ENCODE measurements around the gene MYRF.
A peak's percentile ranks its signal among the peaks of the same experiment; 100 is the strongest.

MYRF gene

DNA sequence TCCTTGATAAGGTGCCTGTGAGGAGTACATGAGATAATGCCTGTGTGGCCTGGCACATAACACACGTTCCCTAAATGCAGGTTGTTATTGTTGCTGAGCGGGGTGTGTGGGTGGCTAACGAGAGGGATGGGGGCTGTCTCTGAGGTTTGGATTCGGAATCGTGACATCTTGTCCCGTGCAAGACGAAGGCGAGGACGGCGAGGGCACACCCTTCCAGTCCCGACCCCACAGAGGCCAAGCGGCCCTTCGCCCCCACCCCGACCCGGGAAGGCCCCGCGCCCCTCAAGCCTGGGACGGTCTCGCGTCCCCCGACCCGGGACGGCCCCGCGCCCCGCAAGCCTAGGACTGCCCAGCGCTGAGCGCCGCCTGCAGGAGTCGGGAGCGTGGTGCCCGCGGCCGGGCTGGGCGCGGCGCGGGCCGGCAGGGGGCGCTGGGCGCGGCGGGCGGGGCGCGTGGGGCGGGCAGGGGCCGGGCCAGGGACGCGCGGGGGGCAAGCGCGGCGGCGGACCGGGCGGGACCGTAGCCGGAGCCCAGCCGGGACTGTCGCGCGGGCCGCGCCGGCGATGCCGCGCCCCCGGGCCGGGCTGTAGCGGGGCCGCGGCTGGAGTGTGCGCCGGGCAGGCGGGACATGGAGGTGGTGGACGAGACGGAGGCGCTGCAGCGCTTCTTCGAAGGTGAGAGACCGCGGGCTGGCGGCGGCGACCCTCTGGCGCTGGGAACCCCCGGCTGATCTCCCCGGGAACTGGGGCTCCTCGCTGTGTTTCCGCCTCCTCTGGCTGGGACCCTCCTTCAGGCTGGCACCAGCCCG is at the start of gene MYRF:
TSS of gene MYRF (plus strand) at position 520 of the 808 bp plus-strand sequence. CDS start at position 629, 109 bp downstream.
- peak; percentile 55 to 65 for DNase-seq

DNA sequence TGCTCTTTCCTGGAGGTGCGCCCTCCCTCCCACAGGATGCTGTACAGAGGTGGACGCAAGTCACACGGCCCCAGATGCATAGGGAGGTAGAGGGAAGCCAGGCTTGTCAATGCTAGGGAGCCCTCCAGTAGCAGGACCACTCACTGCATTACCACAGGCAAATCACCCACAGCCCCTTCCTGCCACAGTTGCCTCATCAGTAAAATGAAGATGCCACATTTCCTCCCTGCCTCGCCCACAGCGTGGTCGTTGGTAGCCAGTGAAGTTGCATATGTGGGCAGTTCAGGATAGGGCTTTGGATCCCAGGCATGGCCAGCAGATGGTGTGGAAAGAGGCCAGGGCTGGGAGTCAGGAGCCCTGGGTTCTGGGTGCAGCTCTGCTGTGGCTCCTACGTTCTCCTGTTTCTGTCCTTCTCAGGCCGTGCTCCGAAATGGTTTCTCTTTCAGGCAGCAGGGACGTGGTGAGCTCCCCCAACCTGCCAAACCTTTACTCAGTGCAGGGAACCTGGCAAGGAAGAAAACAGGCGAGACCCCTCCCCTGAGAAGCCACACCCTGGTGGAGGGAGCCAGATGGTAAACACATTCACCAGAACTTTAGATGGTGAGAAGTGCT is 49.6 kb upstream of the MYRF start:
- no peak for DNase-seq

DNA sequence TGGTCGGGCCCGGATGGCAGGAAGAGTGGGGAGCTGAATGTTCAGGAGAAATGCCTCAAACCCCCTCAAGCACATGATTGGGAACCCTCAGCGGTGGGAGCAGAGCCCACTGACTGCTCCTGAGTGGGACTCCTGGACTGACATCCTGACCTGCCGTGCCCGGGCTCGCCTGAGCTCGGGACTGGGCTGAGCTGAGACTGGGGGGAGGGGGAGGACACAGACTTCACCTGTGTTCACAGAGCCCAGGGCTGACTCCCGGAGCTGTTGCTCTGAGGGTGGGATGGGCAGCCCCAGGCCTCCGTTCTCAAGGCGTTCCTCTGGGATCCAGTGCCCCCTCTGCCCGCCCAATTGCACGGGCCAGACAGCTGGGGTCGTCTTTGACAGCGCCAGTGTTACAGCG is 47.6 kb upstream of the MYRF start:
- no peak for DNase-seq

DNA sequence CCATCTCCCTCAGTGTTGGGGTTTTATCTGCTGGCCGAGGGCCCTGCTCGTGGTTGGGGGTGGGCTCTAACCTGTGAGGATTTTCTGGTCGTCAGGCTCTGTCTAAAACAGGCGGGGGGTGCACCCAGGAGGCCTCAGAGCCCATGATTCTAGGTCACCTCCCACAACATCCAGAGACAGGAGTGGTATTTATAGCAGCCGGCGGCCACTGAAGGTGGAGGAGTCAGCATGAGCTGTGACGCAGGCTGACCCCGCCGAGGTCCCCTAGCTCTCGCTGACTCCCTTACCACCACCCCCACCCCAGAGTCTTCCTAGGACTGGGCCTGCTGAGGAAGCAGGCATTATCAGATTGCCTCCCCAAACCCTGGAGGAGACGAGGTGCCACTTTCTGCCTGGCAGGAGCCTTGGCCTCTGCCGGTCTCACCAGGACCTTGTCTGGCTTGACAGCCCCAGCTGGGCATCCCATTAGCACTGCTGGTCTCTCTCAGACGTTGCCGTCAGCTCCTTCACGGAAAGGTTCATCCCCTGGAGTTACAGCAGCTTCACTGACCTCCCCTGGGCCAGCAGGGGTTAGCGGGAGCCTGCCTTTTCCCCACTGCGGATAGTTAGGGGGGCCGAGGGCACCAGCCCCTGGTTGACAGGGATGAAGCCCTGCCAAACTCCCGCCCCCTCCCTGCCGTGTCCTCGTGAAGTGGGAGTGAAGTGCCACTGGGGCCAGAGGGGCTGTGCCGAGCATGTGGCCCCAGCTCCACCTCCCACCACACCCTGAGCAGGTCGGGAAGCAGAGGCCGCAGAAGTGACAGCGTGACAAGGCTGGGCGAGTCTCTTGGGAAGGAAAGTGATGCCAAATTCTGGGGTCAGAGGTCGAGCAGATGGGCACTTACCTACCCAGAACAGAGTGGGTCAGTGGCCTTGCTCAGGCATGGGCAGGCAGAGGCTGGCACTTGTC is 45.7 kb upstream of the MYRF start:
- DNase-seq, result no peak

DNA sequence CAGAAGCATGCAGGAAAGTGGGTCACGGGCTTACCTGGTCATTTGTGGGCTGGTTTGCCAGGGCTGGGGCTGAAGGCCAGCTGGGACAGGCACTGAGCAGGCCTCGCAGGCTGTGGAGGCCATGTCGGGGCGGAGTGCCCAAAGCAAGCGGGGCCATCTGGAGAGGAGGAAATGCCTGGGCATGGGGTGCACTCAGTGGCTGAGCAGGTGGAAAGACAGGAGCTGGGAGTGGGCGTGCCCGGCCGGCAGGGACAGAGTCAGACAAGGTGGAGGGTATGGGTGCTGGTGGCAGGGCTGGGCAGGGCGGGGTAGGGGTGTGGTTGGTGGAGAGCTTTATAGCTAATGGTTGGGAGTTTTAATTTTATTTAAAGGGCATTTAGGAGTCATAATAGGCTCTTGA is 44.9 kb upstream of the MYRF start:
- DNase-seq, result no peak

DNA sequence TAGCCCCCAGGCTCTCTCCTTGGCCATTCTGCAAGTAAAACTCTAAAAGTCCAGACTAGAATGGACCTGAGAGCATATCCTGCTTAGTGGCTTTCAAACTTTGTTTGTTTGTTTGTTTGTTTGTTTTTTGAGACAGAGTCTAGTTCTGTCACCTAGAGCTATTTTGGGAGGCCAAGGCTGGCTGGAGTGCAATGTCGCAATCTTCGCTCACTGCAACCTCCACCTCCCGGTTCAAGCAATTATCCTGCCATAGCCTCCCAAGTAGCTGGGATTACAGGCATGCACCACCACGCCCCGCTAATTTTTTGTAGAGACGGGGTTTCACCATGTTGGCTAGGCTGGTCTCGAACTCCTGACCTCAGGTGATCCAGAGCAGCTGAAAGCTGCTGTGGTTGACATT is 43.3 kb upstream of the MYRF start:
- no peak for DNase-seq

DNA sequence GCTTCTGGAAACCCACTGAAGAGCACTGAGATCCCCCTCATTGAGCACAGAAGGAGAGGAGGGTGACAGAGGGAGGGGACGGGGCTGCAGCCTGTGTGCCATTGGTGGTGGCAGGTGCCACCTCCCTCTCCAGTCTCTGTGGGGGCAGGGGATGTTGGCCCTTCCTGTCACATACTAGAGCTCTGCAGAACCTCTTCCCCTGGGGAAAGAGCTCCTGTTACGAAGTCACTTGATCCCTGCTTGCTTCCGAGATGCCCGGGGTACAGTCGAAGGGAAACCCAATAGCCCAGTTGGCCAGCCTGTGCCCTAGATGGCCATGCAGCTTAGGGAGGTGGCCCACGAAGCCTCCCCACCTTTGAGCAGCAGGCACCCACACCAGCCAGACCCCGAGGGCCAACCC is 42.9 kb upstream of the MYRF start:
- no peak for DNase-seq

DNA sequence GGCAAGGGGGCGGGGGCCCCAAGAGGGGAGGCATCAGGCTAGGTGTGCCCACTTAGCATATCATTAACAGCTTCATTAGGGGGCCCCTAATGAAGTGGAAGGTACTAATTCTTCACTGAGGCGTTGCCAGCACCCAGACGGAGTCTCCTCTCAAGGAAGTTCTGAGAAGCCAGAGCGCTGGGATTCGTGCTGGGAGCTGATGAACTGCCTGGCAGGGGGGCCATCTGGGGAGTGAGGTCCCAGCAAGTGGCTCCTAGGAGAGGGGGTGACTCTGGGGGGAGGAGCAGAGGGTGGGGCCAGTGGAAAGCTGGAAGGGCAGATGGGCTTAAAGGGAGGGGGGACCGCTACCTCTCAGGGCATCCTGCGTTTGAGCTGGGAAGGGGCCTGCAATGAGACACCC is 42.4 kb upstream of the MYRF start:
- no peak for DNase-seq

DNA sequence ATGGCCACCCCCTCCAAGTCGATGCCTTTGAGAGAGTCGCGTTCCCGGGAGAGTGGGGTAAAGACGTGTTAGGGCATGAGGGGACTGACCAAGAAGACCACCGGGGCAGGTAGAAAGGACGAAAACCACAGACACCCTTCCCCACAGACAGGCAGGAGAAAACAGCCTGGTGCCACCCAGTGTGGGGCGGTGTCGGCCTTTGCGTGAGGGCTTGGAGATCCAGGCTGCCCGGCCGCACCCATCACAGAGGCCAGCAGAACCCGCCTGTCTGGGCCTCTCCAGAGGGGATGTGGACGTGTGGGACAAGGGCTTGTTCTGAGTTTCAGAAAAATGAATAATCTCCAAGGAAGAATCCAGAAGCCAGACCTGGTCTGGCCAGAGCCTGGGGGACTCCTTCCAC is 41.4 kb upstream of the MYRF start:
- DNase-seq, result no peak

DNA sequence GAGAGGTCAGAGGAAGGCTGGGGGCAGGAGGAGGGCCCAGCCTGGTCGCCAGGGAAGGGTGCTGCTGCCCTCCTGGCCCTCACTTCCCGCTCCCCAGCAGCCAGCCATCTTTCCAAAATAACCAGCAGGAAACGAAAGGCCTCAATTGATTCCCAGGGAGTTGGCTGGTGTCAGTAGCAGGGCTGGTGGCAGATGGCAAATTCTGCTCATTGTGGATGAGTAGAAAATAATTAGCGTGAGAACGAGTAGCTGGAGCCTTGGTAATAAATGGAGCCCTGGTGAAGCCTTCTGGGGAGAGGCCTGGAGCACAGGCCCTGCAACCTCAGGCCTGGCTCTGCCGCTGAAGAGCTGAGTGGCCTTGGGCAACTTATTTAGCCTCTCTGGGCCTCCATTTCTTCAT is 40.9 kb upstream of the MYRF start:
- DNase-seq, result no peak

DNA sequence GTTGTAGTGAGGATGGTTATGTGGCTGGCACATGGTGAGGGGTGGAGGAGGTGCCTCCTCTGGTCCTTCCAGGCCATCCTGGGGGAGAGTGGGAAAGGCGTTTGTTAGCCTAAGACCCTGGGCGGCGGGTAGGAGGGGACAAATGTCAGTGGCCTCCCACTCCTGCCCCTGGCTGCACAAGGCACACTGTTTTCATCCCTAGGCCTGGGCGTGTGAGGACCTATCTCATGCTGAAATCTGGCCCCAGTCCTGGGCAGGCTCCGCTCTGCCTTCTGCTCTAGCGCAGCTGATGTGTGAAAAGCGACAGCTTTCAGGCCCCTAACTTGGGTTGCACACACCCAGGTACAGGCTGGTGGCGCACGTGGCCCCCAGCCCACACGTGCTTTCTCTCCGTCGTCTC is 40.1 kb upstream of the MYRF start:
- no peak for DNase-seq

DNA sequence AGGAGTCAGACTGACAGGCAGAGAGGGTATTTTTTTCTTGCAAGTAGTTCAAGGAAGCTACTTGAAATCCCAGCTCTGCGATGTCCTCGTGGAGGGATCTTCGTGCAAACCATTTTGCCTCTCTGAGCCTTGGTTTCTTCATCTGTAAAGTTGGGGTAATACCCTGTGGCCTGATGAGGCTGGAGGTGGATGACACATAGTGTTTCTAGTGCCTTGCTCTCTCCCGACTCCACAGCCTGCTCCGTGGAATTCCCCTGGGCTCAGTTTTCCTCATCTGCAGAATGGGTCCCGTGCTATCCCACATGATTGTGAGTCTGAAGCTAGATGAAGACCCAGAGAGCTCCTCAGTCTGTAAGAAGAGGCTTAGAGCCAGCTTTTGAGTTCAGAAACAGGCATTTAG is 39.6 kb upstream of the MYRF start:
- no peak for DNase-seq

DNA sequence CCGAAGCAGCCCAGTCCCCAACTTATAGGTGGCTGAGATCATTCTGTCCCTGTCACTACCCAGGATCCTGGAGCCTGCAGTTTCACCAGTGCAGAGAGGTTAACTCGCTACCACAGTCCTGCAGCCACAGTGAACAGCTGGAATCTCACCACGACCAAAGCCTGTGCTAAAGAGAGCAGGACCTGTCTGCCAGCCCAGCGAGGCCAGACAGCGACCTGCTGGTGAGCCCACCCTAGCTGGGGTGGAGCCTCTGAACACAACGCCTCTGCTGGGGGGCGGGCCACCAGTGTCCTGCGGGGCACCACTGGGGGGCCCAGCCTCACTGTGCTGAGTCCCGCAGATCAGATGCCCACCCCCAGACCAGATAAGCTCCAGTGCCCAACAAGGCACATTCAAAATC is 39.0 kb upstream of the MYRF start:
- DNase-seq, result no peak

DNA sequence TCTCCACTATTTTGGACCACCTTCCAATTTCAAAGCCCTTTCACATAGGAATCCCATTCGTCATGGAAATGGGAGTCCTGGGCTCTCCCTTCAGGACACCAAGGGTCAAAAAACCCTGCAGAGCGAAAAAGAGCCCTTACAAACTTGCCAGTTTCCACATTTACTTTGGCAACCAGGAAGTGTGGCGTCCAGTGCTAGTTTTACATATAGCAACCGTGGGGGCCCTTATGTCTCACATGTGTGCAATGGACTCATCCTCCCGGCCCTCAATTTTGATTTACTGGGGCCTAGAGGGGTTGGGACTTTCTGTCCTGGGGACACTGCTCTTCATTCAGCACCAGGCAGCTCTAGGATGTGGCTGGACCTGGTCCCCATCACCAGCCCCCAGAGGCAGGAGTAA is 38.5 kb upstream of the MYRF start:
- DNase-seq, result no peak

DNA sequence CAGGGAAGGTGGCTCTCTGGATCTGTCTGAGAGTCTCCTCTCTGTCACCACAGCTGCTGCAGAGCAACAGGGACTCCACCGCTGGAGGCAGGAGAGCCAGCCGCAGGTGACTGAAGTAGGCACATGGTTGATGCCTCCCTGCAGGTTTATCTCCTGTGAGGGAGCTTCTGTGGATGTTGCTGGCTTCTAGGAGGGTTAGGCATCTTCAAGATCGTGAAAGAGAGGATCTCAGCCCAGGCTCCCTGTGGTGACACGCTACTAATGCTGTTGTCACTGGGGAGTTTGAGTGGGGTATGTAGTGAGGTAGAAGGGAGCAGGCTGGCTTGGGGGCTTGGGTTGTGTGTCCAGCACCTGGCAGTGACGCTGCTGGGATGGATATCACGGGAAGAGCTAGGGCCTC is 38.1 kb upstream of the MYRF start:
- no peak for DNase-seq

DNA sequence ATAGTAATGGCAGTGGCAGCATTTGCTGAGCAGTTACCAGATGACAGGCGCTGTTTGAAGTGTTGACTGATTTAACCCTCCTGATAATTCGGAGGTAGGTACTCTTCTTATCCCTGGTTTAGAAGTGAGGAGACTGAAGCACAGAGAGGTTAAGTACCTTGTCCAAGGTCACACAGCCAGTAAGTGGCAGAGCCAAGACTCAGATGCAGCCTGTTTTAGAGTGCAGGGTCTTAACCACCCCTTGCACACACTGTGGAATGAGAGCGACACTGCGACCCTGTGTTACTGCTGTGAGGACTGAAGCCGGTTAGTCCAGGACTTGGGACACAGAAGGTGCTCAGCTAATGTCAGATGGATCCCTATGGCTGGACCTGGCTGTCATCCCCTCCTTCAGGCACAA is 37.5 kb upstream of the MYRF start:
- DNase-seq, result no peak

DNA sequence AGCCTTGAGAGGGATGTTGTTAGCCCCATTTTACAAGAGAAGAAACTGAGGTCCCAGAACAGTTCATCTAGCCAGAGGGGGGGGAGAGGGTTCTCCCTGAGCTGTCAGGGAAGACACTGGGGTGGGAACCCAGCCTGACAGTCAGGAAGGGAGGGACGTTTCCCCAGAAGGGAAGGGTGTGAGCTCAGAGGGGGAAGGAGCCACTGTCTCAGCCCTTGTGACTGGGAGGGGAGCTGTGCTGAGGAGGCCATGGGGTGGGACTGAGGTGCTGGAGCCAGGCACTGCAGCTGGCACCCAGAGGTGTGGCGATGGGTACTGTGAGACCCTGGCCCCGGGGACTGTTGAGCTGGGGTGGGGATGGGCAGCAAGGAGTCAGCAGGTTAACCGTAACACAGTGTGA is 36.6 kb upstream of the MYRF start:
- no peak for DNase-seq

DNA sequence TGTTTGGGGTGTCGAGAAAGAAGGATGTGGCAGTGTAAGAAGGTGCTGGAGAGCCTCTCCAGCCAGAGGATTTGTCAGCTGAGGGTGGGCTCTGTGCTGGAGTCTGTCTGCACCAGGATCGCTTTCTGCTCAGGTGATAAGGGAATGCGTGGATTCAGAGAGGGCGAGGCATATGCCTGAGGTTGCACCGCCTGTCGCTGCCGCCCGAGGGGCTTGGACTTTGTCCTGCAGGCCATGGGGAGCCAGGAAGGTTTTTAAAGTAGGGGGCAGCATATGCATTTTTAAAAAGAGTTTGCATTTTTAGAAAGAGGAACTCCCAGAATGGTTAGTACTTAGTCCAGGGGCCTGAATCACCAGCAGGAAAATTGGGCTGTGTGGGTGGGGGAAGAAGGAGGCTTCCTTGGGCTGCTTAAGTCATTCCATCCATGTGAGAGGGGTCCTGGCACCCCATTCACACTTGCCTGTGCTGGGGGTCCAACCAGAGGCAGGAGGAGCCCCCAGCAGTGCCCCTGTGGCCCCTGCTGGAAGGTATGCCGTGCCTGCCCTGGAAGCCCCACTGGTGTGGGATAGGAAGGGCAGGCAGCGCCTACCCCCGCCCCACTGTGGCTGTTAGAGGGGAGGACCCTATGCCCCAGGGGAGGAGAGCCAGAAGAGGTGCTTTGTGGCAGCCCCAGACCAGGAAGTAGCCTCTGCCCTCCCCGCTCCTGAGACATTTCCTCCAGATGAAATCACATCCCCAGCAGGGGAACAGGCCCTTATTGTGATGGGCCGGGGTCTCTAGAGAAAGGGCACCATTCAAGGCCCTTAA is 35.8 kb upstream of the MYRF start:
- no peak for DNase-seq

DNA sequence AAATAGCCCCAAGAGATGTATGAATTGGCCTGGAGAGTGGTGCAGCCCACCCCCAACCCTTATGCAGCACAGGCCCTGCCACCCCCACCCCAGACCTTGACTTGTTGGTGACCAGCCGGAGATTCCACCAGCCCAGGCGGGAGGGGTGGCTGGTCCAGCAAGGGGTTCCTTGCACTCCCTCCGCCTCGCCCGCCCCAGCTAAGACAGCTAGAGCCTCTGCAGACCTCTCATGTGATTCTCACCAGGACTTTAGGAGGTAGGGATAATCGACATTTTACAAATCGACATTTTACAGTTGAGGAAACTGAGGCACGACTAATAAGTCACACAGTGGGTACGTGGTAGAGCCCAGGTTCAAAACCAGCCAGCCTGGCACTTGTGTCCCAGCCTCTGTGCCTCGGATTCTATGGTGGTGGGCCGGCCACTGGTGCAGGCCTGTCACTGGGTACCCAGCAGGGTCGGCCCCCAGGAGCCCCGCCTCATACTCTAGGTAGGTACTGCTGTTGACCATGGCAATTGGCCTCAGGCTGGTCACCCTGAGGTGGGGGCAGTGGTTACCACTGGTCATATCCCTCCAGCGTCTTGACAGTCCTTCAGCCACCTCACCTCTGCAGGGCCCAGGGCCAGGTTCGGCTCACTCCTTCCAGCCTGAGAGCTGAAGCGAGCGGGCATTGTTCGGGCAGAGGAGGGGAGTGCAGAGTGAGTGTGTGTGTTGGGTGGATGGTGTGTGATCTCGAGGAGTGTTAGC is 35.0 kb upstream of the MYRF start:
- DNase-seq, result no peak

DNA sequence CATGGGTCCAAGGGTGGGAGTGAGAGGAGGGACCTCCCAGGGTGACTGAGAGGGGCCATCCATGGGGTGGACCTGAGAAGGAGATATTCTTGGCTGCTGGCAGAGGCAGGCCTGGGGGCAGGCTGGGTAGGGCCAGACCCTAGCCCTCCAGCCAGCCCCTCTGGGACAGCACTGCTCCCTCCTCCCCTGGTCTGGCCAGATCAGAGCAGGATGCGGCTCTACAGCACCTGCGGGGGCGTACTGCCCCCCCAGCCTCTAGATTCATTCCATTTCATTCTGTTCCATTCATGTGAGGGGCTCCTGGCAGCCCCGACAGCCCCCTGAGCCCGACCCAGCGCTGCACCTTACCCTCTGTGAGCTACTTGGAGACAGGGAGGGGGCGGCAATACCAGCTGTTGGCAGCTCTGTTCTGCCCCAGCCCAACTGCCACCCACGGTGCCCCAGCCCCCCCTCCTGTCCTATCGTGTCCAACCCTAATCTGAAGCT is 34.3 kb upstream of the MYRF start:
- DNase-seq, result no peak

DNA sequence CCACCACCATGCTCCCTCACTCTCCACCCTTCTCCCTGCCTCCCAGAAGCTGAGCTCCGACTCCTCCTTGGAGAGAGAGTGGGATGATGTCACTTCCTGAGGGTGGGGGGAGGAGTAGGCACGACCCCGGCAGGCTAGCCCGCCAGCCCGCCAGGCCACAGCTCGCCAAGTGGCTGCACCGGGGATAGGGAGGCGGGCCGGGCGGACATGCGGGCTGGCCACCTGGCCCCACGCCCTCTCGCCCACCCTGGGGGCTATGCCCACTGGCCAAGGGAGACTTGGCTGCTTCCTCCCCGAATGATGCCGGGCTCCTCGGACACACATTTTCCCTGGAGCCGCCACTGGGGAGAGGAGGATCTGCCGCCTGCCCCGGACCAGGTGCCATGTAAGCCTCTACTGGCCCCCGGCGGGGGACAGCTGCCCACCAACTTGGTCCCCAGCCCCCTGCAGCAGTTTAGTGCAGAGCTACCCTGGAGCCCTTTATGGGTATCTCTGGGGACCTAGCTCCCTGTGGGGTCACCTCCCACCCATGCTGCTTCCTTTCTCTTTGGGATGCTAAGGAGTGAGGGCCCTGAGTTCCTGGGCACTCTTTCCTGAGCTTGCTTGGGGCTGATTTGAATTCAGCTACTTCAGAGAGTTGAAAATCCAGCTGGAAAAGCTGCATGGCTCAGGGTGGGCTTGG is 33.7 kb upstream of the MYRF start:
- no peak for DNase-seq

Measured in CD4-positive, alpha-beta T cell treated with Interleukin-1 beta for 1 hour (primary cell).